ENCODE results near the gene CBX4.

GRCh38 chr17:79871131-79871530 lies 31.9 kb upstream of the CBX4 start:
- TF ChIP-seq POLR2AphosphoS5 (IDR thresholded peaks at IDR 0.05; ENCODE audit: low read depth, low read length) (no peak), PAX5 (IDR thresholded peaks at IDR 0.05; ENCODE audit: insufficient read depth, low read length, severe bottlenecking) (no peak), POLR2A (IDR thresholded peaks at IDR 0.05; ENCODE audit: low read depth, low read length) (no peak), TAF1 (IDR thresholded peaks at IDR 0.05; ENCODE audit: low read depth, low read length) (no peak), SPI1 (IDR thresholded peaks at IDR 0.05; ENCODE audit: low read depth, low read length) (no peak), POU2F2 (IDR thresholded peaks at IDR 0.05; ENCODE audit: low read depth, low read length) (no peak)

Data from GM12891 (cell line).